ENCODE measurements around the gene RASSF4.
"Not testable (repeated sequence)": the region's sequence is repeated elsewhere in the genome, so short reads cannot be mapped to it uniquely, and the experiment has no call there.

RASSF4 gene

GRCh38 chr10:45008524-45009161, 49.0 kb downstream of the RASSF4 start:
- H3K27ac ChIP-seq = no peak overlapping the region
- TF ChIP-seq CTCF (conservative IDR thresholded peaks at IDR 0.05) (peak; percentile 91), ZFX (IDR thresholded peaks at IDR 0.05) (no peak)

GRCh38 chr10:45014557-45014956, 55.0 kb downstream of the RASSF4 start:
- not testable (repeated sequence) for H3K27ac ChIP-seq

GRCh38 chr10:45015590-45015989, 56.0 kb downstream of the RASSF4 start:
- no peak overlapping the region for H3K27ac ChIP-seq
- no peak for TF ChIP-seq CTCF (conservative IDR thresholded peaks at IDR 0.05)
- no peak for TF ChIP-seq ZFX (IDR thresholded peaks at IDR 0.05)

- H3K27ac ChIP-seq = no peak overlapping the region
- TF ChIP-seq ZFX (IDR thresholded peaks at IDR 0.05) (no peak), CTCF (conservative IDR thresholded peaks at IDR 0.05) (no peak)
Measured at GRCh38 chr10:45023426-45023825, 63.8 kb downstream of the RASSF4 start.

GRCh38 chr10:45034301-45034700, 74.7 kb downstream of the RASSF4 start:
- TF ChIP-seq CTCF (conservative IDR thresholded peaks at IDR 0.05) (no peak), ZFX (IDR thresholded peaks at IDR 0.05) (no peak)
- H3K27ac ChIP-seq = no peak overlapping the region

GRCh38 chr10:45035673-45036072, 76.1 kb downstream of the RASSF4 start:
- TF ChIP-seq ZFX (IDR thresholded peaks at IDR 0.05) = no peak
- no peak for TF ChIP-seq CTCF (conservative IDR thresholded peaks at IDR 0.05)
- H3K27ac ChIP-seq = no peak overlapping the region

- TF ChIP-seq CTCF (conservative IDR thresholded peaks at IDR 0.05) (no peak), ZFX (IDR thresholded peaks at IDR 0.05) (no peak)
- H3K27ac ChIP-seq = no peak overlapping the region
Measured at GRCh38 chr10:45040921-45041542, 81.4 kb downstream of the RASSF4 start.

GRCh38 chr10:45044290-45044689, 84.7 kb downstream of the RASSF4 start:
- no peak overlapping the region for H3K27ac ChIP-seq

More at GRCh38 chr10:45044290-45044689, 84.7 kb downstream of the RASSF4 start:
- TF ChIP-seq CTCF (conservative IDR thresholded peaks at IDR 0.05) (no peak), ZFX (IDR thresholded peaks at IDR 0.05) (no peak)

Measured in C4-2B (cell line).